Transverse colon (tissue), 4 donors: ENCODE measurements around the gene VWF. TPM values are rescaled to one million over a fixed set of nuclear protein-coding genes. Genes with fewer than 3 reads are reported as not detected.

ENCODE experiments used
- DNase-seq: peaks from one replicate; pipeline ENCODE4 v3.0.0-alpha.2; 2019
- H3K27ac ChIP-seq, 4 donors: fragments of 200-600 bp; sonication (generic); 2 replicates each; pipeline ENCODE4 v1.5.1; 2016 to 2018; ENCODE audit warnings: inconsistent platforms in 4 of 4
- H3K27me3 ChIP-seq: fragments of 200-600 bp; sonication (generic); 2 replicates; pipeline ENCODE4 v1.5.1; 2017; ENCODE audit warnings: inconsistent platforms
- H3K36me3 ChIP-seq, 4 donors: fragments of 200-600 bp; sonication (generic); 2 replicates each; pipeline ENCODE4 v1.5.1; 2017 to 2019; ENCODE audit warnings: inconsistent platforms in 4 of 4
- H3K4me1 ChIP-seq, 4 donors: fragments of 200-600 bp; sonication (generic); 2 replicates each; pipeline ENCODE4 v1.5.1; 2017 to 2020; ENCODE audit warnings: inconsistent platforms in 4 of 4
- H3K4me3 ChIP-seq, 4 donors: fragments of 200-600 bp; sonication (generic); 1 replicate in 1 of 4; 2 replicates in 3 of 4; pipeline versions ENCODE4 v1.5.1 to v1.6.1; 2017 to 2019; ENCODE audit warnings: inconsistent platforms in 4 of 4
- H3K9me3 ChIP-seq, 2 donors: fragments of 200-600 bp; sonication (generic); 2 replicates each; pipeline ENCODE4 v1.5.1; 2017 to 2019; ENCODE audit warnings: inconsistent platforms in 2 of 2
- EP300 ChIP-seq: sonication (generic); formaldehyde crosslinking; IDR thresholded peaks from one replicate; pipeline ENCODE4 v1.6.1; 2017; ENCODE audit warnings: antibody characterized with exemption, low read depth
- POLR2A ChIP-seq: fragments of 450-650 bp; IDR thresholded peaks from one replicate; pipeline ENCODE4 v1.6.1; 2016; ENCODE audit warnings: antibody characterized with exemption, mild to moderate bottlenecking, moderate library complexity
- POLR2AphosphoS5 ChIP-seq, 3 donors: sonication (generic); formaldehyde crosslinking; IDR thresholded peaks; one replicate each; pipeline ENCODE4 v1.6.1; 2016; ENCODE audit warnings: antibody characterized with exemption in 3 of 3
- WGBS, 2 donors: methylation state at CpG; one replicate each; pipeline ENCODE4 v1.1.5; 2018; ENCODE audit warnings: low coverage in 1 of 2; 5-methylcytosine and 5-hydroxymethylcytosine counted together
- in situ Hi-C, 4 donors: fragments of 200-750 bp; cut with MboI; loops; one replicate each; pipeline versions ENCODE4 v1.15.0 to v1.15.1; 2017; ENCODE audit warnings: low sequenced_read_pairs in 3 of 4, low pct_ligation_motif_present in 1 of 4, low pct_unique_long_range_greater_than_20kb in 1 of 4
- intact Hi-C: fragments of 100-400 bp; cut with DNase I; formaldehyde crosslinking; loops from one replicate; pipeline ENCODE4 v1.15.1; 2023; ENCODE audit warnings: low total_unique reads
- total RNA-seq, 4 donors: library from RNA; depleted of rRNA; stranded (reverse); fragments of >200 nt; gene quantifications; one replicate each; pipeline ENCODE4 v1.1.0, GENCODE V29; 2016
- TF ChIP-seq, protein P1 (sequence below), 5 experiments: fragments of 200-600 bp in 3 of 5; fragments of 450-650 bp in 2 of 5; sonication (generic) in 3 of 5; IDR thresholded peaks; 1 replicate in 2 of 5; 2 replicates in 3 of 5; pipeline ENCODE4 v1.5.1; 2016 to 2017; ENCODE audit warnings: antibody characterized with exemption in 5 of 5, inconsistent platforms in 3 of 5, mild to moderate bottlenecking in 2 of 5, moderate library complexity in 1 of 5

VWF gene
- total RNA-seq, 4 donors from 2014 or later = 31.3 to 71.2 (median 51.5) TPM

DNA sequence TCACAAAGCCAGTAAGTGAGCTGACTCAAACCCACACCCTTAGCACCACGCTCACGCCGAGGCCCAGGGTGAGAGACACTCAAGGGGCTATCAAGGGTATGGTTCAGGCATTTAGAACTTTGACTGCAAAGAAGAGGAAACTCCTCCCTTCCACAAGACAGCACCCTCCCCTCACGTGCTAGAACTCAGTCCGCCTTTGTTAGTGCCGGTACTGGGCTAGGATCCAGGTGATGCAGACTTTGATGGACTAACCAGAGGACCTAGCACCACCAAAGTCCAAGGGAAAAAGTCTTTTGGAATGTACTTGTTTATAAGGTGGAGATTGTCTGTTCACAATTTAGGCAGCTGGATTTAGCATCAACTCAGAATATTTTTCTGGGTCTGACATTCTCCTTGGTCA lies 33.7 kb downstream of the VWF start:
- intact Hi-C loops = no loop called here
- peak; percentile 23 for DNase-seq

DNA sequence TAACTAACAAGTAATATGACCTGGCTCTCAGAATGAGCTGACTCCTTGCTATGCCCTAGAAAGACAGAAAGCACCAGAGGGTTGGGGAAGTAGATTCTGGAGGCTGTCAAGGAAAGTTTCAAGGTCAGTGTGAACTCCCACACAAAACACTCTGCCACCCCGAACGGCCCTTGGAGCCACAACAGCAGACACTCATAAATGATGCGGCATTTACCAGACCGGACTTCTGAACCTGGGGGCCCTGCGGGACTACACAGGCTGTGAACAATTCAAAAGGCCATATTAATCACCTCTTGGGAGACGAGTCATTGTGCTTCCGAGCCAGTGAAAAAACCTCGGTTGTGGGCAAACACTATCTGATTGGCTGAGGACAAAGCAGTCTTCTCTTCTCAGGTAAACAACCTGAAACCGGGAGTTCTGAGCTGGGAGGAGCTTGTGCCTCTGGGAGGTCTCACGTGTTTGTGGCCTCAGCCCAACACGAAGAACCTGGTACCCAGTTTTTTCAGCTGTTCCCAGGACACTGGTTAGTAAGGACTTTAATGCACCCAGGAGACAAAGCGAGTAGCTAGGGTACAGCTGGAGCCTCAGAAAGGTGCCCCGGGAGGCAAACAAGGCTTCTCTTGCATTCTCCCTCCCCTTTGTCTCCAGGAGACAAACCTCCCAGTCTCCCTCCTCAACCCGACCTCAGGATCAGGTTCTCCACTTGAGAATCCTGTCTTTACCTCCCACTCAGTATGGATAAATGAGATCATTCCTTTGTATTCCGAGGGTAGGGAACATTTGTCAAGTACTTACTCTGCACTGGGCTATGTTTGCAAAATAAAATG lies 35.3 kb downstream of the VWF start:
- H3K4me3 ChIP-seq = no peak overlapping the region
- 25 to 43% methylated on average over 4 to 15 of the region's 15 CpGs for WGBS, 2 donors
- in situ Hi-C loops (no loop called here), intact Hi-C loops (no loop called here)
- no peak overlapping the region for H3K27ac ChIP-seq
- H3K27me3 ChIP-seq = peaks cover 2% of the 10 kb centered on the region
- TF ChIP-seq POLR2AphosphoS5 (IDR thresholded peaks at IDR 0.05) (no peak), EP300 (no peak), POLR2A (no peak)
- TF ChIP-seq, protein P1, sequence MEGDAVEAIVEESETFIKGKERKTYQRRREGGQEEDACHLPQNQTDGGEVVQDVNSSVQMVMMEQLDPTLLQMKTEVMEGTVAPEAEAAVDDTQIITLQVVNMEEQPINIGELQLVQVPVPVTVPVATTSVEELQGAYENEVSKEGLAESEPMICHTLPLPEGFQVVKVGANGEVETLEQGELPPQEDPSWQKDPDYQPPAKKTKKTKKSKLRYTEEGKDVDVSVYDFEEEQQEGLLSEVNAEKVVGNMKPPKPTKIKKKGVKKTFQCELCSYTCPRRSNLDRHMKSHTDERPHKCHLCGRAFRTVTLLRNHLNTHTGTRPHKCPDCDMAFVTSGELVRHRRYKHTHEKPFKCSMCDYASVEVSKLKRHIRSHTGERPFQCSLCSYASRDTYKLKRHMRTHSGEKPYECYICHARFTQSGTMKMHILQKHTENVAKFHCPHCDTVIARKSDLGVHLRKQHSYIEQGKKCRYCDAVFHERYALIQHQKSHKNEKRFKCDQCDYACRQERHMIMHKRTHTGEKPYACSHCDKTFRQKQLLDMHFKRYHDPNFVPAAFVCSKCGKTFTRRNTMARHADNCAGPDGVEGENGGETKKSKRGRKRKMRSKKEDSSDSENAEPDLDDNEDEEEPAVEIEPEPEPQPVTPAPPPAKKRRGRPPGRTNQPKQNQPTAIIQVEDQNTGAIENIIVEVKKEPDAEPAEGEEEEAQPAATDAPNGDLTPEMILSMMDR (IDR thresholded peaks at IDR 0.05) = no peak
- H3K4me1 ChIP-seq = peaks cover 4 to 35% (median 6%) of the 10 kb centered on the region in 4 donors
- no peaks in the 10 kb centered on the region for H3K36me3 ChIP-seq
- DNase-seq = peak; percentile 22
- H3K9me3 ChIP-seq = no peaks in the 10 kb centered on the region

More for the DNA sequence above, 33.7 kb downstream of the VWF start:
- H3K4me3 ChIP-seq = no peak overlapping the region
- no peaks in the 10 kb centered on the region for H3K36me3 ChIP-seq
- no peak overlapping the region for H3K27ac ChIP-seq
- peaks cover 5% of the 10 kb centered on the region for H3K27me3 ChIP-seq
- TF ChIP-seq, protein P1 (IDR thresholded peaks at IDR 0.05) = no peak
- TF ChIP-seq POLR2A (no peak), EP300 (no peak), POLR2AphosphoS5 (IDR thresholded peaks at IDR 0.05) (no peak)
- in situ Hi-C loops = no loop called here
- peaks cover 0 to 24% (median 4%) of the 10 kb centered on the region in 4 donors for H3K4me1 ChIP-seq
- H3K9me3 ChIP-seq = no peaks in the 10 kb centered on the region
- WGBS, 2 donors = 17 to 24% methylated on average over 3 to 6 of the region's 6 CpGs

DNA sequence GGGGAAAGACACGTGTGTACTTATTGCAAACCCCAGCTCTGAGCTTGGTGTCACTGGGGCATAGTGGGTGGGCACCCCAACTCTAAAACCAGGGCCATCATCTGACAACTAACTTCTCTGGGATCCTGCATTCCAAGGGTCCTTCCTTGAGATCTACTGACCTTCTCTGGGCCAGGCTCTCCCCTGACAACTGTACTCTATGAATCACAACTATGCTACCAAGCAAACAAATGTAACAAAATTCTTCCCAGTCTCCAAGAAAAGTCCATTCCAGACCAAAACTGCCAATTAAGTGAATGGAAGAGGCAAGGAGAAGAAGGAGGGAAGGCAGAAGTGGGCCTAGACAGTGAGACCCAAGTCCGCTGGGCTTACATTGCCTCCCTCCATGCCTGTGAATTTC lies 38.2 kb downstream of the VWF start:
- H3K9me3 ChIP-seq = no peaks in the 10 kb centered on the region
- in situ Hi-C loops (no loop called here), intact Hi-C loops (no loop called here)
- H3K36me3 ChIP-seq = no peaks in the 10 kb centered on the region
- no peak for TF ChIP-seq POLR2A
- no peak for TF ChIP-seq EP300
- TF ChIP-seq, protein P1 (IDR thresholded peaks at IDR 0.05) = no peak
- H3K4me3 ChIP-seq = no peak overlapping the region
- H3K27ac ChIP-seq = no peak overlapping the region
- no peak for DNase-seq
- no peaks in the 10 kb centered on the region for H3K27me3 ChIP-seq
- WGBS, 2 donors = 98 to 100% methylated on average over 1 to 2 of the region's 2 CpGs
- peaks cover 5 to 31% (median 9%) of the 10 kb centered on the region in 4 donors for H3K4me1 ChIP-seq

DNA sequence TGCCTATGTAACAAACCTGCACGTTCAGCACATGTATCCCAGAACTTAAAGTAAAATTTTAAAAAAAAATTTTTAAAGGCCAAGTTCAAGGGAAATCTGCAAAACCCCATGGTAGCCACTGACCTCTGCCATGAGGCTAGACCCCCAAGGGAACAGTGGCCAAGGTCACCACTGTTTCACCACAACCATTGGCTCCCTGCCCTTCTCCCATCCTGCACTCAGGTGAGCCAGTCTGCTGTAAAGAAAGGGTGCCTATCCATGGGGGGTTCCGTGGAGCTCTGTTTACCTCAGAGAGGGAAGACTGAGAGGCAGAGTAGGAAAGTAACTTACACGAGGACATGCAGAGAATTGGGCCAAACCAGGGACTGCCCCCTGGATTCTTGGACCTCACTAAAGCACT lies 38.6 kb downstream of the VWF start:
- H3K4me3 ChIP-seq = no peak overlapping the region
- no peak for DNase-seq
- H3K4me1 ChIP-seq = peaks cover 5 to 30% (median 9%) of the 10 kb centered on the region in 4 donors
- intact Hi-C loops (no loop called here), in situ Hi-C loops (no loop called here)
- no peaks in the 10 kb centered on the region for H3K36me3 ChIP-seq
- no peaks in the 10 kb centered on the region for H3K9me3 ChIP-seq
- TF ChIP-seq POLR2AphosphoS5 (IDR thresholded peaks at IDR 0.05) = no peak
- TF ChIP-seq, protein P1 (IDR thresholded peaks at IDR 0.05) = no peak
- no peak for TF ChIP-seq EP300
- no peak for TF ChIP-seq POLR2A
- H3K27me3 ChIP-seq = no peaks in the 10 kb centered on the region
- 53 to 79% methylated on average over 2 to 3 of the region's 3 CpGs for WGBS, 2 donors
- no peak overlapping the region for H3K27ac ChIP-seq
